Fibroblast of skin of abdomen (primary cell): ENCODE data around the gene FAM114A1.
"Not testable (repeated sequence)": the region's sequence is repeated elsewhere in the genome, so short reads cannot be mapped to it uniquely, and the experiment has no call there.

Experiments used
- DNase-seq: peaks from one replicate; pipeline ENCODE4 v3.0.0-alpha.2; 2013

Gene FAM114A1

GRCh38 chr4:38904090-38904666, 36.6 kb downstream of the FAM114A1 start:
- no peak for DNase-seq

- DNase-seq, result no peak
Measured at GRCh38 chr4:38904682-38905081, 37.1 kb downstream of the FAM114A1 start.

DNA sequence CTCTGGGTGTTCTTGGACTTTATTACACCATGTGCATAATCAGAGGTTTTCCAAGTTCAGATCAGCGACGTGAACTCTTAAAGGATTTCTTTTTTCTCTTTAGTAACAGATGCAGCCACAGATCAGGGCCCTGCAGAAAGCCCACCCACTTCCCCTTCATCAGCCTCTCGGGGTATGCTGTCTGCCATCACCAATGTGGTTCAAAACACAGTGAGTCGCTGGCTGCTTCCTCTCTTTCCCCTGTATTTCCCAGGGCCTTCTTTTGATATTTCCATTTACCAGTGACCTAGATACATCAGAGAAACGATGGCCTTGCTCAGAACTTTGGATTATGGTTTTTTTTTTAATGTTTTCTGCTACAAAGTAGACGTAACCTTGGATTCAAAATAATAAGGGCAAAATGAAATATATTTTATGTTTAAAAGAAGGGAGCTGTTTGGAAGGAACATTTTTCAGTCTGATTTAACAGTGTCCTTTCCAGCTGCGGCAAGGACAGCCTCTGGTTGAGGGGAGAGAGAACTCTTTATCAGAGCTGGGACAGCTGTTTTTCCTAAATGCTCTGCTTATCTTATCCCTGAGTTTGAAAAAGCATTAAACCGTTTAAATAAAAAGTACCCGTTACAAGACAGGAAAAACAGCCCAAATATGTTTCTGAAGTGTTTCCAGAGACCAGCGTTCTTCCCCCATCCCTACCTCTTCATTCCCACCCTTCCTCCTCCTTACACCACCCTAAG, 38.2 kb downstream of the FAM114A1 start:
- no peak for DNase-seq

- no peak for DNase-seq
Measured at GRCh38 chr4:38907696-38908270, 40.2 kb downstream of the FAM114A1 start.

- DNase-seq, result no peak
Measured at GRCh38 chr4:38909015-38909414, 41.4 kb downstream of the FAM114A1 start.

- no peak for DNase-seq
Measured at GRCh38 chr4:38911257-38911656, 43.7 kb downstream of the FAM114A1 start.

- DNase-seq, result no peak
Measured at GRCh38 chr4:38914854-38915253, 47.2 kb downstream of the FAM114A1 start.

DNA sequence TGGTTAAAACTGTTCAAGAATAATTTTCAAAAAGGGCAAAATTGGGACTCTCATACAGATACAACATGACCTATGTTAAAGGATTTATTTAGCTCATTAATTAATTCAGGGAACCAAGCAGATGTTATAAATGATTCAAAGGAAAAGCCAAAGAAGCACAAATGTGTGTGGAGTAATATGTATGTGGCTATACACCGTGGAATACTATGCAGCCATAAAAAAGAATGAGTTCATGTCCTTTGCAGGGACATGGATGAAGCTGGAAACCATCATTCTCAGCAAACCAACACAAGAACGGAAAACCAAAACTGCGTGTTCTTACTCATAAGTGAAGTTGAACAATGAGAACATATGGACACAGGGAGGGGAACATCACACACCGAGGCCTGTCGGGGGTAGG, 48.7 kb downstream of the FAM114A1 start:
- DNase-seq, result not testable (repeated sequence)

- no peak for DNase-seq
Measured at GRCh38 chr4:38917481-38918025, 49.9 kb downstream of the FAM114A1 start.

DNA sequence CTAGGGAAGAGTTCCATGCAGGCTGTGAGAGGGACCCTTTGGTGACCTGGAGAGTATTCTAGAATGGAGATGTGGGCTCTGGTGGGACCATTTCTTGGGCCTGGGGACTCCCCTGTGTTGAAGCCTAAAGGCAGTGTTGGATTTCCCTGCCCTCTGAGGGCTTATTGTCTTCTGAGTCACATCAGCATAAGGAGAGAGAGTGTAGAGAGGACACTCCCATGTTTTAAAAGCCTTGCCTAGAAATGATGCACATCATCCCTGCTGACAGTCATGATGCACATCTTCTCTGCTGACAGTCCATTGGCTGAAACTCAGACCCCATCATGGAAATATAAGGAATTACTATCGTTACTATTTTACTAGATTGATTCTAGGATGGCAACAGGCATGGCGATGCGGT, 51.9 kb downstream of the FAM114A1 start:
- DNase-seq, result no peak

DNA sequence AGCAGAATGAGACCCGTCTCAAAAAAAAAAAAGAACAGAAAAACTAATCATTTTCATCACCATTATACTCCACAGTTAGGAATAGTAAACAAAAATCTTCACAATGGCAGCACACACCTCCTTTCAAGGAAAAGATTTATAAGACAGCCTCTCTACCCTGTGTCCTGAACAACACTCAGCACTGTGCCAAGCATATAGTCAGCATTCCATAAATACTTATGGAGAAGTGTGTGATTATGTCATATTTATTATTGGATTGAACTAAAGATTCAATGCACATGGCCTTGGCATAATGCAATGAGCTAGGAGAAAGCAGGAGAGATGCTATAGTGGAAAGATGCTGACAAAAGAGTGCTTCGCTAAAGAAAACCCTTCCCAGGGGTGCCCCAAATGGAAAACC, 52.6 kb downstream of the FAM114A1 start:
- DNase-seq, result peak; percentile 31

DNA sequence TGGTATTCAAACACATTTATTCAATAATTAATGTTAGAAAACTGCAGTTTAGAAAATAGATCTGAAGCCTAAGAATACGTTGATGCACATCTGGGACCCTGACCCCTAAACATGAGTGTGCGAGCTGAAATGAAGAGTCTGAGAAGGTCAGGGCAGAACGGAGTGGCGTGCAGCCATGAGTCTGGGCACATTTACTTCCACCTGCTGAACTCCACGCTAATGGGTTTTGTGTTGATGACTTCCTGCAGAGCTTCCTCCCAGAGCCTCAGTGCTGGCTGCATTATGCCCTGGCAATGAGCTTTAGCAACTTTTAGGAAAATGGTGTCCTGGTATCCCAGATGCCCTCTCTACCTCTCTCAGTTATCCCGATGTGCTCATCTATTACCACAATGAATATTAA, 53.1 kb downstream of the FAM114A1 start:
- no peak for DNase-seq

DNA sequence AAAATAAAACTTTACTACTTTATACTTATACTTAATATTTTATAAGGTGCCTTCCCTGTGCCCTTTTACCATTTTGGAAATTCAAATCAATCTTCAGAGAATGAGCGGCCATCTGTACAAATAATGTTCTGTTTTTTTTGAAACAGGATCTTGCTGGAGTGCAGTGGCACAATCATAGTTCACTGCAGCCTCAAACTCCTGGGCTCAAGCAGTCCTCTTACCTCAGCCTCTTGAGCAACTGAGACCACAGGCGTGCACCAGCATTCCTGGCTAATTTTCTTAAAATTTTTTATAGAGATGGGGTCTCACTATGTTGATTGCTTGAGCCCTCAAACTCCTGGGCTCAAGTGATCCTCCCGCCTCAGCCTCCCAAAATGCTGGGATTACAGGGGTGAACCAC, 53.5 kb downstream of the FAM114A1 start:
- DNase-seq, result no peak

DNA sequence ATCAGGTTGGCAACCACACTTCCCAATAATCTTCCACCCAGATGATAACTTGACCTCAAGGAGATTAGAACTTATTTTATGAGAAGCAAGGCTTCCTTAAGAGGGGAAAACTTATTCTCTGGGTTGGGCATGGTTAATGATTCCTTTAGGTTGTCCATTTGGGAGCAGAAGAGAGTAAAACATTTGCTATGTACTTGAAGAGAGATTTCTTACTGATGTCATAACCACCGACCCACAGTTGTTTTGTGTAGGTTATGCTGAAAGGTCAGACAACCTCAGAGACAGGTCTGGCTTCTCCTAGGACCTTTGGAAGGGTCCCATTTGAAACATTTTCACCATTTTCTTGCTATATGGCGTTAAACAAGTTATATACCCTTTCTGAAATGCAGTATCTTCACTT, 56.1 kb downstream of the FAM114A1 start:
- DNase-seq, result no peak

GRCh38 chr4:38924353-38924752, 56.7 kb downstream of the FAM114A1 start:
- no peak for DNase-seq

DNA sequence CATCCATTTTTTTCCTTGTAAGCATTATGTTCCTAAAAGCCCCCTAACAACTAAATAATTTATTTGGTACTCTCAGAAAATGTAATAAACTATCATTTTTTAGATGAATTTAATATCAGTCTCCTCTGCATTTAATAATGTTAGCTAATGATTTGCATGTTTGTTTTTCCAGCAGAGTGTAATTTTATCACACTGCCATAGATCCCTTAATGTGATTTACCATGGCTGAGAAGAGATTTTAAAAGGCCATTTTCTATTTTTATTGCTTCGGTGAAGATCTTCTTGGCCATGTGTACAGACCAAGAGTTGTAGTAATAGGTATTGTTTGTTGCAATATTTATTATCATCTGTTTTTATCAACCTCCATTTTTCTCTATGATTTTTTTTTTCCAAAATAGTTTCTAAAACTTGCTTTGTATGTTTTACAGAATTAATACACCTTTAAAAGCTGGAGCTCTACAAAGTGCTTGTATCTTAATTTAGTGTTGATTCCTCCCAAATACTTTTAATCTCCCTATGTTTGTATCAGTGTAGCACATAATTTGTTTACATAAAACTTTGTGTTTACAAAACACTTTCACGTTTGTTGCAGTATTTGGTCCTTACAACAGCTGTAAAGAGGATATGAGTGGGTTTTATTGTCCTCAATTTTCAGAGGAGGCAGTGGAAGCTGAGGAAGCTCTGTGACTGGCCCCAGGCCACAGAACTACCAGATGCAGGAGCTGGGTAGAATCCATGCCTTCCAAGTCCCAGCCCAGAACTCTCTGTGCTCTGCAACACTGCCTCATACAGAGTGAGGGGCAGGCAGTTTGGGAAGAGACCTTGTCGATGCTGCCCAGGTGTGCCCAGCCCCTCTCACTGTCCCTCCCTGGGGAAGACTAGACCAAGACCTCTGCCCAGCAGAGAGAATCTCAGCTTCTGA, 58.1 kb downstream of the FAM114A1 start:
- no peak for DNase-seq

DNA sequence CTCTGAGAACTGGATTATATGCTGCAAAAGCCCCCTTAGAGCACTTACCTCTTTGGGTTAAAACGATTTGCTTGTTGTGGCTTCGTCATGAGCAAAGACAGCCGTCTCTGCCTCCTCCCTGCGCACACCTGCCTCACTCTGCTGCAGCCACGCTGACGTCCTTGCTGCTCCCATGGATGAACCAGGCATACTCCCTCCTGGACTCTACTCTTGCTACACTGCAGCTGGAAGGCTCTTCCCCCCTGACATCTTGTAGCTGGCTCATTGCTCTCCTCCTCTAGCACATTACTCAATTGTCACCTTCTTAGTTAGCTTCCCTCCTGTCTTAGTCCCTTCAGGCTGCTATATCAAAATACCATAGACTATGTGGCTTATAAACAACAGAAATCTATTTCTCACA, 59.3 kb downstream of the FAM114A1 start:
- DNase-seq, result no peak

GRCh38 chr4:38928568-38928967, 61.0 kb downstream of the FAM114A1 start:
- no peak for DNase-seq

- no peak for DNase-seq
Measured at GRCh38 chr4:38928974-38929373, 61.4 kb downstream of the FAM114A1 start.

DNA sequence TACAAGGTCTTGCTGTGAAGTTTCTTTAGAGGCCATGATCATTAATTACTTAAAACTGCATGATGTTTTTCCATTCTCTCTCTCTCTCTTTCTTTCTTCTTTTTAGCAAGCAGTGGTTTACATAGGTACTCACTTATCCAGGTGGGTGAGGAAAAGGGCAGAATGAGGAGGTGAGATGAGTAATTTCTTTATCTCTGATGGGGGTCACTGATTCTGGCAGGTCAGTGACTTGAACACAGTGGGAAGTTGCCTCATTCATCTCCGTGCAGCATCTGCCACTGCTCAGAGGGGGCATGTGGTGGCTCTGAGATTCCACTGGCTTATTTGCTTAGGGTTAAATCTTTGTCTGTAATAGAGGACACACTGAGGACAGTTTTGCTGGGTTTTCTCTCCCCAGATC, 62.6 kb downstream of the FAM114A1 start:
- DNase-seq, result no peak

DNA sequence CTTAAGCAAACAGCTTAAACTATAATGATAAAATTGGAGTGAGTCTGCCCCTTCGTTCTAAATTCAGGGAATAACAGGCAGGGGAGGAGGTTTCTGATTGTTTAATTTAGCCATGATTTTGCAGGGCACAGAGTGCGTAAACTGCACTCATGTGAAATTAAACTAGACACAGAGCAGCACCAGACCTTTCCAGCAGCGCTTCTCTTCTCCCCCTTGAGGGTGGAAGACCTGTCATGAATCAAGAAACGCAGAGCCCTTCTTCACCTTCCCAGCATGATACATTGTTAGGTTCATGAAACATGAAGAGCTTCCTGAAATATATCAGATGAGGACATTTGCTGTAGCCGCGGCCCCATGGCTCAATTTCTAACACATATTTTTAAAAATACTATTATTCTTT, 63.1 kb downstream of the FAM114A1 start:
- no peak for DNase-seq

GRCh38 chr4:38931125-38931524, 63.5 kb downstream of the FAM114A1 start:
- DNase-seq, result no peak
